HCT116 (cell line): ENCODE results near the gene SCN10A. TPM values are rescaled to one million over a fixed set of nuclear protein-coding genes. Genes with fewer than 3 reads are reported as not detected.

Experiments used
- ATAC-seq: fragments of 200-7000 bp; cut with Tn5 transposase; 2 replicates; pipeline ENCODE4 v1.9.1; 2020; ENCODE audit warnings: mild to moderate bottlenecking, moderate library complexity
- BruUV-seq: library from RNA; stranded (reverse); fragments of 400-500 nt; replicated peaks from 2 replicates; lab custom pipeline; 2021; lab: Mats Ljungman, UMichigan
- CTCF ChIA-PET: fragments of 300-600 bp; sonication (Branson Sonifier 250); formaldehyde crosslinking; loops from one replicate; lab custom pipeline; 2021; ENCODE audit warnings: antibody characterized with exemption; lab: Charles Lee
- POLR2A ChIA-PET: fragments of 300-600, 350-600 bp; sonication (Branson Sonifier 250); formaldehyde crosslinking; loops from one replicate; lab custom pipeline; 2021; ENCODE audit warnings: antibody characterized with exemption; lab: Charles Lee
- RAD21 ChIA-PET, 2 experiments: fragments of 300-600 bp; sonication (Branson Sonifier 250); formaldehyde crosslinking; loops; one replicate each; lab custom pipeline; 2023; ENCODE audit warnings: low total read pairs in 2 of 2; ENCODE audit not compliant: uncharacterized antibody in 2 of 2, unreplicated experiment in 2 of 2, low non-redundant PET in 1 of 2; lab: Charles Lee
- DNase-seq: peaks from one replicate; pipeline ENCODE4 v3.0.0-alpha.2; 2010; ENCODE audit warnings: low read depth, low spot score
- H2AFZ ChIP-seq: fragments of 200-600 bp; shearing (Covaris generic), sonication (generic); 2 replicates; pipeline ENCODE4 v1.6.1; 2017; ENCODE audit warnings: low read depth, mixed run types, mixed read lengths, antibody characterized with exemption, low read length; ENCODE audit not compliant: poor library complexity, severe bottlenecking
- H3K27ac ChIP-seq: 2 replicates; pipeline ENCODE4 v1.5.1; 2012; ENCODE audit warnings: low read depth, low read length
- H3K27me3 ChIP-seq: fragments of 200-600 bp; sonication (generic); 2 replicates; pipeline ENCODE4 v1.6.1; 2016; ENCODE audit warnings: mixed run types, low read length, mixed read lengths; ENCODE audit not compliant: insufficient read depth
- H3K36me3 ChIP-seq, 2 experiments: fragments of 200-500 bp in 1 of 2; fragments of 200-600 bp in 1 of 2; sonication (Bioruptor generic) in 1 of 2; sonication (generic) in 1 of 2; 2 replicates each; pipeline versions ENCODE4 v1.5.1 to v1.6.1; 2014 to 2016; ENCODE audit warnings: low read length in 2 of 2, inconsistent platforms in 1 of 2, mixed read lengths in 1 of 2, mixed run types in 1 of 2; ENCODE audit not compliant: insufficient read depth in 2 of 2, control insufficient read depth in 1 of 2
- H3K4me1 ChIP-seq, 2 experiments: fragments of 200-600 bp in 1 of 2; sonication (generic) in 1 of 2; 2 replicates each; pipeline versions ENCODE4 v1.5.1 to v1.6.1; 2012 to 2017; ENCODE audit warnings: low read length in 2 of 2, inconsistent platforms in 1 of 2, mild to moderate bottlenecking in 1 of 2, mixed read lengths in 1 of 2, mixed run types in 1 of 2, moderate library complexity in 1 of 2; ENCODE audit not compliant: insufficient read depth in 2 of 2, control insufficient read depth in 1 of 2
- H3K4me2 ChIP-seq: fragments of 200-600 bp; sonication (generic); 2 replicates; pipeline ENCODE4 v1.6.1; 2017; ENCODE audit warnings: mixed run types, low read length, mixed read lengths
- H3K4me3 ChIP-seq, 2 experiments: fragments of 200-600 bp in 1 of 2; sonication (generic) in 1 of 2; replicated peaks in 1 of 2; 2 replicates each; pipeline ENCODE4 v1.5.1; 2011 to 2016; ENCODE audit warnings: low read length in 2 of 2, control low read depth in 1 of 2, low read depth in 1 of 2, mild to moderate bottlenecking in 1 of 2, mixed read lengths in 1 of 2, mixed run types in 1 of 2
- H3K79me2 ChIP-seq: fragments of 200-600 bp; sonication (generic); 2 replicates; pipeline ENCODE4 v1.6.1; 2017; ENCODE audit warnings: mild to moderate bottlenecking, mixed run types, low read length, moderate library complexity, mixed read lengths; ENCODE audit not compliant: insufficient read depth
- H3K9ac ChIP-seq: fragments of 200-600 bp; sonication (generic); 2 replicates; pipeline ENCODE4 v1.6.1; 2016; ENCODE audit warnings: low read length, mixed read lengths
- H3K9me2 ChIP-seq: fragments of 200-600 bp; sonication (generic), shearing (Covaris generic); 2 replicates; pipeline ENCODE4 v1.6.1; 2017; ENCODE audit warnings: mixed run types, mild to moderate bottlenecking, moderate library complexity; ENCODE audit not compliant: insufficient read depth
- H3K9me3 ChIP-seq, 2 experiments: fragments of 200-500 bp in 1 of 2; fragments of 200-600 bp in 1 of 2; sonication (Bioruptor generic) in 1 of 2; sonication (generic) in 1 of 2; 2 replicates each; pipeline ENCODE4 v1.6.1; 2014 to 2017; ENCODE audit warnings: low read length in 2 of 2, mixed read lengths in 2 of 2, inconsistent platforms in 1 of 2, low read depth in 1 of 2, mild to moderate bottlenecking in 1 of 2, mixed run types in 1 of 2, moderate library complexity in 1 of 2; ENCODE audit not compliant: control insufficient read depth in 1 of 2, insufficient read depth in 1 of 2
- H4K20me1 ChIP-seq: fragments of 200-600 bp; sonication (generic), shearing (Covaris generic); 2 replicates; pipeline ENCODE4 v1.6.1; 2017; ENCODE audit warnings: mixed run types, mild to moderate bottlenecking, moderate library complexity; ENCODE audit not compliant: insufficient read depth
- CBX3 ChIP-seq: IDR thresholded peaks from 2 replicates; pipeline ENCODE4 v1.6.1; 2012; ENCODE audit warnings: low read depth
- CEBPB ChIP-seq: IDR thresholded peaks from 2 replicates; pipeline ENCODE4 v1.6.1; 2012; ENCODE audit warnings: low read depth
- EGR1 ChIP-seq: IDR thresholded peaks from 2 replicates; pipeline ENCODE4 v1.6.1; 2012; ENCODE audit warnings: low read depth
- ELF1 ChIP-seq: IDR thresholded peaks from 2 replicates; pipeline ENCODE4 v1.6.1; 2012; ENCODE audit warnings: low read depth, borderline replicate concordance
- POLR2A ChIP-seq: IDR thresholded peaks from 2 replicates; pipeline ENCODE4 v1.7.0; 2011; ENCODE audit warnings: borderline replicate concordance; ENCODE audit not compliant: insufficient read depth, insufficient read length; ENCODE audit errors: extremely low read depth
- RAD21 ChIP-seq: IDR thresholded peaks from 2 replicates; pipeline ENCODE4 v1.6.1; 2012; ENCODE audit warnings: low read depth, mild to moderate bottlenecking
- SP1 ChIP-seq: IDR thresholded peaks from 2 replicates; pipeline ENCODE4 v1.6.1; 2012; ENCODE audit warnings: low read depth
- intact Hi-C: fragments of 100-400 bp; cut with micrococcal nuclease; formaldehyde crosslinking; loops from 2 replicates; pipeline ENCODE4 v1.10.0; 2022
- total RNA-seq: library from RNA; stranded (reverse); gene quantifications from one replicate; pipeline ENCODE4 v1.2.1, GENCODE V29; 2021; ENCODE audit not compliant: unreplicated experiment
- TF ChIP-seq, protein P1 (sequence below): IDR thresholded peaks from 2 replicates; pipeline ENCODE4 v1.6.1; 2012; ENCODE audit warnings: low read depth
- TF ChIP-seq, protein P2 (sequence below), 3 experiments: fragments of 200-600 bp in 1 of 3; sonication (generic) in 1 of 3; IDR thresholded peaks in 2 of 3; conservative IDR thresholded peaks in 1 of 3; 2 replicates each; pipeline ENCODE4 v1.5.1; 2012 to 2017; ENCODE audit warnings: low read depth in 2 of 3, low read length in 2 of 3, antibody characterized with exemption in 1 of 3, borderline replicate concordance in 1 of 3, control low read depth in 1 of 3, mild to moderate bottlenecking in 1 of 3, mixed read lengths in 1 of 3, mixed run types in 1 of 3, moderate library complexity in 1 of 3; ENCODE audit not compliant: insufficient read depth in 1 of 3

The SCN10A gene
- total RNA-seq, 1 experiment from 2014 or later, result not detected

- intact Hi-C loops, result loop anchor here (1.0 to 10.0 kb wide), 3 partner anchors 135 to 801 kb away; partner anchors contain the start of gene EXOG
- Histone ChIP-seq H3K27ac (no peak overlapping the region), H3K27me3 (no peaks in the 10 kb centered on the region), H3K79me2 (no peaks in the 10 kb centered on the region), H3K9ac (no peak overlapping the region), H3K9me2 (no peaks in the 10 kb centered on the region), H2AFZ (peak overlapping the region; percentile 55), H3K4me3 (no peak overlapping the region), H4K20me1 (no peaks in the 10 kb centered on the region), H3K4me1 (peaks cover 0 to 10% of the 10 kb centered on the region in 2 experiments; a peak in 1 of 4 replicates), H3K9me3 (no peaks in the 10 kb centered on the region), H3K36me3 (no peaks in the 10 kb centered on the region), H3K4me2 (peak overlapping the region; percentile 21; the same call in 1 of the 2 replicates)
- POLR2A ChIA-PET, result no interaction called here
- RAD21 ChIA-PET, result interaction anchor here (0.7 to 1.1 kb wide), 4 partner anchors 9 to 134 kb away, joined by 3 to 6 read pairs (median 3); no protein-coding TSS in a partner anchor
- BruUV-seq, result no TSS peak
- CTCF ChIA-PET, result interaction anchor here (0.6 to 3.4 kb wide), 13 partner anchors 9 to 345 kb away, joined by 3 to 53 read pairs (median 4); partner anchors contain the start of gene EXOG
- TF ChIP-seq, protein P1, sequence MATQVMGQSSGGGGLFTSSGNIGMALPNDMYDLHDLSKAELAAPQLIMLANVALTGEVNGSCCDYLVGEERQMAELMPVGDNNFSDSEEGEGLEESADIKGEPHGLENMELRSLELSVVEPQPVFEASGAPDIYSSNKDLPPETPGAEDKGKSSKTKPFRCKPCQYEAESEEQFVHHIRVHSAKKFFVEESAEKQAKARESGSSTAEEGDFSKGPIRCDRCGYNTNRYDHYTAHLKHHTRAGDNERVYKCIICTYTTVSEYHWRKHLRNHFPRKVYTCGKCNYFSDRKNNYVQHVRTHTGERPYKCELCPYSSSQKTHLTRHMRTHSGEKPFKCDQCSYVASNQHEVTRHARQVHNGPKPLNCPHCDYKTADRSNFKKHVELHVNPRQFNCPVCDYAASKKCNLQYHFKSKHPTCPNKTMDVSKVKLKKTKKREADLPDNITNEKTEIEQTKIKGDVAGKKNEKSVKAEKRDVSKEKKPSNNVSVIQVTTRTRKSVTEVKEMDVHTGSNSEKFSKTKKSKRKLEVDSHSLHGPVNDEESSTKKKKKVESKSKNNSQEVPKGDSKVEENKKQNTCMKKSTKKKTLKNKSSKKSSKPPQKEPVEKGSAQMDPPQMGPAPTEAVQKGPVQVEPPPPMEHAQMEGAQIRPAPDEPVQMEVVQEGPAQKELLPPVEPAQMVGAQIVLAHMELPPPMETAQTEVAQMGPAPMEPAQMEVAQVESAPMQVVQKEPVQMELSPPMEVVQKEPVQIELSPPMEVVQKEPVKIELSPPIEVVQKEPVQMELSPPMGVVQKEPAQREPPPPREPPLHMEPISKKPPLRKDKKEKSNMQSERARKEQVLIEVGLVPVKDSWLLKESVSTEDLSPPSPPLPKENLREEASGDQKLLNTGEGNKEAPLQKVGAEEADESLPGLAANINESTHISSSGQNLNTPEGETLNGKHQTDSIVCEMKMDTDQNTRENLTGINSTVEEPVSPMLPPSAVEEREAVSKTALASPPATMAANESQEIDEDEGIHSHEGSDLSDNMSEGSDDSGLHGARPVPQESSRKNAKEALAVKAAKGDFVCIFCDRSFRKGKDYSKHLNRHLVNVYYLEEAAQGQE, result no peak
- TF ChIP-seq CBX3, result no peak
- TF ChIP-seq POLR2A, result no peak
- TF ChIP-seq SP1, result no peak
- TF ChIP-seq CEBPB, result no peak
- TF ChIP-seq RAD21, result peak; percentile 75
- TF ChIP-seq ELF1, result no peak
- TF ChIP-seq, protein P2, sequence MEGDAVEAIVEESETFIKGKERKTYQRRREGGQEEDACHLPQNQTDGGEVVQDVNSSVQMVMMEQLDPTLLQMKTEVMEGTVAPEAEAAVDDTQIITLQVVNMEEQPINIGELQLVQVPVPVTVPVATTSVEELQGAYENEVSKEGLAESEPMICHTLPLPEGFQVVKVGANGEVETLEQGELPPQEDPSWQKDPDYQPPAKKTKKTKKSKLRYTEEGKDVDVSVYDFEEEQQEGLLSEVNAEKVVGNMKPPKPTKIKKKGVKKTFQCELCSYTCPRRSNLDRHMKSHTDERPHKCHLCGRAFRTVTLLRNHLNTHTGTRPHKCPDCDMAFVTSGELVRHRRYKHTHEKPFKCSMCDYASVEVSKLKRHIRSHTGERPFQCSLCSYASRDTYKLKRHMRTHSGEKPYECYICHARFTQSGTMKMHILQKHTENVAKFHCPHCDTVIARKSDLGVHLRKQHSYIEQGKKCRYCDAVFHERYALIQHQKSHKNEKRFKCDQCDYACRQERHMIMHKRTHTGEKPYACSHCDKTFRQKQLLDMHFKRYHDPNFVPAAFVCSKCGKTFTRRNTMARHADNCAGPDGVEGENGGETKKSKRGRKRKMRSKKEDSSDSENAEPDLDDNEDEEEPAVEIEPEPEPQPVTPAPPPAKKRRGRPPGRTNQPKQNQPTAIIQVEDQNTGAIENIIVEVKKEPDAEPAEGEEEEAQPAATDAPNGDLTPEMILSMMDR (IDR thresholded peaks at IDR 0.05 in 2 of 3, conservative IDR thresholded peaks at IDR 0.05 in 1 of 3; ENCODE audit: borderline replicate concordance in 1 of 3, insufficient read depth in 1 of 3, low read depth in 2 of 3, low read length in 2 of 3), result peak; percentile 60 to 68 (median 63); a peak in 5 of 6 replicates
- TF ChIP-seq EGR1, result no peak
- peak; percentile 79 for ATAC-seq
- peak; percentile 50 for DNase-seq
Measured at GRCh38 chr3:38655708-38656300, 160.2 kb downstream of the SCN10A start.
